HL-60/S4 (cell line): ENCODE results near the gene TMEM131L.
"Not testable (repeated sequence)": the region's sequence is repeated elsewhere in the genome, so short reads cannot be mapped to it uniquely, and the experiment has no call there.

Experiments used
- in situ Hi-C: fragments of 300-500 bp; cut with MboI; formaldehyde crosslinking; loops from 2 replicates; pipeline ENCODE4 v1.14.3; 2022; ENCODE audit warnings: low sequenced_read_pairs

TMEM131L gene

DNA sequence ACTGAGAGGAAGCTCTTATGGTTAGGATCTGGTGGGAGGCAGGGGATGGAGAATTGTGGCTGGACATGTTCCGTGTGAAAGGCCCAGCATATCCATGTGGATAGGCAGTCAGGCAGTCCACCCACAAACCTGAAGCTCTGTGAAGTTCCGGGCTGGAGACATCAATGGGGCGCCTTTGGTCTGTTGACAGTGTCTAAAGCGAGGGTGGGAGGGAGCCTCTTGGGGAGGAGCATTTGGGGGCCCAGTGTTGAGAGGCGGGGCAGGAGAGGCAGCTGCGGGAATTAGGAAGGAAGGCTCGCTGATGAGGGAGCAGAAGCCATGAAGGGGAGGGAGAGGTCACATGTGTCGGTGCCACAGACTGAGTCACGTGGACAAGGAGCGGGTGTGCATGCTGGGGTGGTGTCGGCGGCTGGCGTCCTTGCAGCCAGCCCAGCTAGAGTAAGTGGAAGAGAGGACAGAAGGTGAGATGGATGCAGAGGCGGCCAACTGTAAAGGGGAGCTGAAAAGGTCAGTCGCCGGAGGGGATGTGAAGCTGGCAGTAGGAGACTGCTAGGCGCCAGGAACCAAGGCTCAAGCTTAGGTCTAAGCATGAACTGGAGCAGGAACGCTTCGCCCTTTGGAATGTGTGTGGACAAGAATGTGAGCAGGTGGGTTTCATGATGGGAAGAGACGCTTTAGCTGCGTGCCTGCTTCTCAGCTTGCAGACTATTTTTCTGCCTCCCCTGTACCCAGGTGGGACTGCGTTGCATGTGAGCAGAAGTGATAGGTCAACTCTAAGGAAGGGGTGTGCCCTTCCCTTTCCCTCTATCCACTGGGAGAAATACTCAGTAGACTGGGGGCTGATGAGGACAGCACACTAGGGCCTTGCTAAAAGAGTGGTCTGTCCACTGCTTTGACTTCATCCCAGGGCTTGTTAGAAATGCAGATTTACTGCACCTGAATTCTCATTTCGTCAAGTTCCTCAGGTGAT is 174.0 kb downstream of the TMEM131L start:
- in situ Hi-C loops: loop anchor here (10.0 to 25.0 kb wide), 2 partner anchors 115 to 503 kb away; no protein-coding TSS in a partner anchor

DNA sequence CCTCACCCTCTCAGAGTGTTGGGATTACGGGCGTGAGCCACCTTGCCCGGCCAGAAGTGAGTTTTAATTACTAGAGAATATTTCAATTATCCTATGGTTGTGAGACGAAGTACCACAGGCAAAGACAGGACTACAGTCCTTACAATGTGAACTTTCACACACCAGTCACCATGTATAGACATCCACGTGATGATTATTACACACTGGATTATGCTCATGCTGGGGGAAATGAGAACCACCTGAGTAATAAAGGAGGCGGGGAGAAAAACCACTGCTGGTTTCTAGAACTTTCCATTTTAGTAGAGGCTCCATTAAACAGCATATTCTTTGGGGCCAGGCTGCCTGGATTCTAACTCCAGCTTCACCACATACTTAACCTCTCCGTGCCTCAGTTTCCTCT is 175.4 kb downstream of the TMEM131L start:
- in situ Hi-C loops: loop anchor here (25.0 kb wide), 1 partner anchor 504 kb away; no protein-coding TSS in a partner anchor

DNA sequence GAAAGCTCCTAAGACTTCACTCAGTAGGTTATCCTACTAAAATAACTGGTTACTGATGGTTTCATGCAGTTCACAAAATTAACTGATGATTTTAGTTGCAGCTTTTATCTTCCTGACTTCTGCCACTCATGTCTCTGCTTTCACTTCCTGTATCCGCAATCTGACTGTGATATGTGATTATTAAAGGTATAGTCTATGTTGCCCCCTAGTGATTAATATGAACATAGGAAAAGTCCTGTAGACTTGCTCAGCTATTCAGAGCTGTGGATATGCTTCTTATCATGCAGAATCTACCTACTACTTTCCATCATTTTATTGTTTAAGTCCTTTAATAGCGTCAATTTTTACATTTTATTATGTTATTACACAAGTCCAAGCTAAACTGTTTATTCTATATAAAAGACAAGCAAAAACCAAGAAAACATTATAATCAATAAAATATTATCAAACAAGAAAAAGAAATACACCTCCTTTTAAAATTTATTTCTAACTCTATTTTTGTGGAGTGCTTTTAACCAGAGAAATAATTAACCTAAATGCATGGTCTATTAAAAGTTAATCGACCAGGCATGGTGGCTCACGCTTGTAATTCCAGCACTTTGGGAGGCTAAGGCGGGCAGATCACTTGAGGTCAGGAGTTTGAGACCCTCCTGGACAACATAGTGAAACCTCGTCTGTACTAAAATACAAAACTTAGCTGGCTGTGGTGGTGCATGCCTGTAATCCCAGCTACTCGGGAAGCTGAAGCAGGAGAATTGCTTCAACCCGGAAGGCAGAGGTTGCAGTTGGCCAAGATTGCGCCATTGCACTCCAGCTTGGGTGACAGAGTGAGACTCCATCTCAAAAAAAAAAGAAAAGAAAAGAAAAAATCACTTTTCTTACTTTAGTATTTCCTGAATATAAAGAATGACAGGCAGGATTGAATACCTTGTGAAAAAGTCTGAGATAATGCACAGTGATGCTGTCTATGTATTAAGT is 177.5 kb downstream of the TMEM131L start:
- in situ Hi-C loops: loop anchor here (25.0 kb wide), 1 partner anchor 506 kb away; no protein-coding TSS in a partner anchor

DNA sequence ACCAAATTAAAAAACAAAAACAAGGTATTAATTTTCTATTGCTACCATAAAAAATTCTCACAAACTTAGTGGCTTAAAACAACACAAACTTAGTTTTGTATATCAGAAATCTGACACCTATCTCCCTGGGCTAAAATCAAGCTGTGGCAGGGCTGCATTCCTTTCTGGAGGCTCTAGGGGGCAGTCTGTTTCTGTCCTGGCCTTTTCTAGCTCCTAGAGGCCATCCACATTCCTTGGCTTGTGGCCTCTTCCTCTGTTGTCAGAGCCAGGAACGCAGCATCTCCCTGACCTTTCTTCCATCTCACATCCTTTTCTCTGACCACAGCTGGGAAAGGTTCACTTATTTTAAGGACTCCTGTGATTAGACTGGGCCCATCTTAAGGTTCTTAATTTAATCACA is 179.0 kb downstream of the TMEM131L start:
- in situ Hi-C loops: loop anchor here (25.0 kb wide), 1 partner anchor 508 kb away; no protein-coding TSS in a partner anchor

DNA sequence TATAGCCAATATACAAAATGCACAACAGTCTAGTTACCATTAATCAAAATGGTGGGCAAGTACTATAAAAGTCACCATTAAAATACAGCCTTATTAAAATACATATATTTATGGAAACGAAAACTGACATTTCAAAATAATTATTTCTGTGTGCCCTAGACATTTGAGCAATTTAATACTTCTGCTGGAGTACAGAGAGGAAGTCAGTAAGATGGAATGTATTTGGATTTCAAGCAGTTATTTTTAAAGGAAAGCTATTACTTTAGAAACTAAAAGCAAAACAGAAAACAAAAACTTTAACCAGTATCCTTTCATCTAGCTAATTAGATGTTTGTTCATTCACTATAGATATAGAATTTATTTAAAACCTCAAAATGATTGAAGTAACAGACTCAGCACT is 180.1 kb downstream of the TMEM131L start:
- in situ Hi-C loops: loop anchor here (25.0 kb wide), 1 partner anchor 509 kb away; no protein-coding TSS in a partner anchor

DNA sequence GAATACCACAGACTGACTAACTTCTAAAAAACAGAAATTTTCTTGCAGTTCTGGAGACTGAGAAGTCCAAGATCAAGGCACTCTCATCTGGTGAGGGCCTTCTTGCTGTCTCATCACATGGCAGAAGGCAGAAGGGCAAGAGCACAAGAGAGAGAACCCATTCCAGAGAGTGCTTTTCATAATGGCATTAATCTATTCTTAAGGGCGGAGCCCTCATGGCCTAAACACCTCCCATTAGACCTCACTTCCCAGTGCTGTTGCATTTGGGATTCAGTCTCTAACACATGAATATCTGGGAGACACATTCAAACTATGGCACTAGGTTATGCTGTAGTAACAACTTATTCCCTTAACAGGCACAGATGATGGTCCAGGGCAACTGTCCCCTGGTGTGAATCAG is 180.8 kb downstream of the TMEM131L start:
- in situ Hi-C loops: loop anchor here (25.0 kb wide), 1 partner anchor 510 kb away; no protein-coding TSS in a partner anchor

DNA sequence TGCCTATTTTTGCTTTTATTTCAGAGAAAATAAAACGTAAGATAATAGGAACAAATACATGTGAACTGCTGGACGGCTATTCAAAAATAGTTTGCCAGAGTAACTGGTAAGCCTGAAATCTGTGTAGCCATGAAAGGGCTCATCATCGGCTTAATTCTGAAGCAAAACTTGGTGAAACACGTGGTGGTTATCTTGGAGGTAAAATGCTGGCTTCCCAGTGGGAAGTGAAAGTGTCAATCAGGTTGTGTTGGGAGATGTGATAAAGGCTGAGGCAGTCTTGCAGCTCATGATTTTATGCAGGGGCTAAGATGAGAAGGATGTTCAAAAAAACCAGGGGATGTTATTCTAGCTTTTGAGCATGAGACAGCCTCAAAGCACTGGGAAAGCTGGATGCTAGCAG is 181.8 kb downstream of the TMEM131L start:
- in situ Hi-C loops: loop anchor here (25.0 kb wide), 1 partner anchor 511 kb away; no protein-coding TSS in a partner anchor

DNA sequence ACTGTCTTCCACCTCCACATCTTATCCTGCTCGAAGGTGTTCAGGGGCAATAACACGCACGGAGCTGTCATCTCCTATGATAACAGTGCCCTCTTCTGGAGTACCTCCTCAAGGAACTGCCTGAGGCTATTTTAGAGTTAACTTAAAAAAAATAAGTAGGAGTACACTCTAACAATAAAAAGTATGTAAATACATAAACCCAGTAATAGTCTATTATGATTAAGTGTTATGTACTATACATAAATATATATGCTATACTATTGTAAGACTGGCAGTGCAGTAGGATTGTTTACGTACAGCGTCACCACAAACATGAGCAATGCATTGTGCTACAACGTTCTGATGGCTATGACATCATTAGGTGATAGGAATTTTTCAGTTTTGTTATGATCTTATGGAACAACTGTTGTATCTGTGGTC is 183.4 kb downstream of the TMEM131L start:
- in situ Hi-C loops: loop anchor here (25.0 kb wide), 1 partner anchor 512 kb away; no protein-coding TSS in a partner anchor

DNA sequence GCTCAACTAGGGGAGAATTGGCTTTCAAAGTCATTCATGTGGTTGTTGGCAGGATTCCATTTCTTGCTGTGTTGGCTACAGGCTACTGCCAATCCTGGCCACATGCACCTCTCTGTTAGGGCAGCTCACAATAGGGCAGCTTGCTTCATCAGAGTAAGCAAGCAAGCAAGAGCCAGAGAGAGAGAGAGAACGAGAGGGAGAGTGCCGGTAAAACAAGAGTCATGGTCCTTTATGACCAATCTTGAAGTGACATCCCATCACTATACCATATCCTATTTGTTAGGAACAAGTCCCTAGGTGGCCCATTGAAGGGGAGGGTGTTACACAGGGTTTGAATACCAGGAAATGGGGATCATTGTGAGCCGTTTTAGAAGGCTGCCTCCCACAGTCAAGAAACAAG is 185.0 kb downstream of the TMEM131L start:
- in situ Hi-C loops: no loop called here

DNA sequence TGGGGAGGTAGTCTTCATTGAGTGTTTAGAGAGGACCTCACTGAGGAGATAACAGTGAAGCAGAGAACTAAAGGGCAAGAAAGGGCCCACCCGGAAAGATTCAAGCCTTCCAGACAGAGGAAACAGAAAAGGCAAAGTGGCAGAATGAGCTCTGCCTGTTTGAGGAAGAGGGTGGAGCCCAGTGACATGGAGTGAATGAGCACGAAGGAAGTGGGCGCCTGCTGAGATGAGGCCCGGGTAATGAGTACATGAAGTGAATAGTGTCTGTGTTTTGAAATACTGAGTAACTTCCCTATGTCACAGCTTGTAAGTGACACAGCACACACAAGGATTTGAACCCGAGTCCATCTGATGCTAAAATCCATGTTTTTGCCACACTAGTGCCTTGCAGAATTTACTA is 185.4 kb downstream of the TMEM131L start:
- in situ Hi-C loops: no loop called here

DNA sequence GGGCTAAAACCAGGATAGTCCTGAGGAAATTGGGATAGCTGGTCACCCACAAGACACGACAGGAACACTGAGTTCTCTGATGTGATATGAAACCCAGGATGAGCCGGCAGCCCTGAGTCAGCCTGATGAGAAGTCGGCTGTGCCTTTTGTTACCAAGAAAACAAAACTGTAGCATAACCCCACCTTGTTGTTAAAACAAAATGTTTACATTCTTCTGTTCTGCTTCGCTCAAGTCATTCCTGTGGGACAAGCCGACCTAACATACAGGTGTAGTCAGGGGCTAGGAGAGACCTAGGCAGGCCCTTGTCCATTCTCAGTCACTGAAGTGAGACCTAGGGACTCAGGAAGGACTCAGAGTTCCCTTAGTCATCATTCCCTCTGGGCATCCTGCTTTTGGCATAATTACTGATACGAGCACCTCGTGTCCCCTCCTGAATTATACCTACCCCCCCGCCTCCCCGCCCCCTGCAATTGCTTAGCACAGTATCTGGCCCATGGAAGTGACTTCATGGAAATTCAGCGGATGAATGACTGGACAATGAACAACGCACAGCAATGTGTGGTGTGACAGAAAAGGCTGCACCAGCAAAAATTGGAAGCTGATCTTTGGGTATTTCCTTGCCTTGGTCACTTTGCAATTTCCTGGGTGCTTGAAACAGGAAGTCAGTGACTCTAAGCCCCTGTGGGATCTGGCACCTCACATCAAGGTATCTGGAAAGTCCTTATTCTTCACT is 186.1 kb downstream of the TMEM131L start:
- in situ Hi-C loops: no loop called here

DNA sequence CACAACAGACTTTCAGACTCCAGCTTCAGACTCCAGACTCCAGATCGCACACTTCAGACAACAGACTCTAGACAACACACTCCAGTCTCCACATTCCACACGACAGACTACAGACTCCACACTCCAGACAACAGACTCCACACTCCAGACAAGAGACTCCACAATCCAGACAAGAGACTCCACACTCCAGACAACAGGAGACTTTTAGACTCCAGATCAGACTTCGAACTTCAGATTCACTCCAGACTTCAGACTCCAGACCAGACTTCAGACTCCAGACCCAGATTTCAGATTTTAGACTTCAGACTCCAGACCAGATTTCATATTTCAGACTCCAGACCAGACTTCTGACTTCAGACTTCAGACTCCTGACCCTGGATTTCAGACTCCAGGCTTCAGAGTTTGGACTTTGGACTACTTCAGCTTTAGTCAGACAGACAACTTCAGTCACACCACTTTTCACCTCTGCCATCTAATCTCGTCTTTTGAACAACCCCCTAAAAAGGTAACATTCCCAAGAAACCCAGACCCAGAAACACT is 188.9 kb downstream of the TMEM131L start:
- in situ Hi-C loops: no loop called here

DNA sequence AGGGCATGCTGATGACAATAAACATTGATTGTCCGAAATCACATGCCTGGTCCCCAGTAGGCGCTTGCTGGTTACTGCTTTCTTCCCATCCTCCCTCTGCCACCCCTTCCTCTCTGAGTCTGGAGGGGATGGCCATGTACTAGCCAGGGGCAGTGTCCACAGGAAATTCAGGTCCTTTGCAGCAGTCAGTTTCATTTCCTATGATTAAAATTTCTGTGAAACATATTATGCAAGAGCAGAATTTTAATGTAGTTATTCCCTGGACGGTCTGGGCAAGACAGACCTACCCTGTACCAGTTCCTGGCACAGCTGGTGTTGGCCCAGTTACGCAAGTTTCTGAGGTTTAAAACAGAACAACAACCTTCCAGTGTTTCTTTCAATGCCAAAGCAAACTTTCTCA is 189.8 kb downstream of the TMEM131L start:
- in situ Hi-C loops: no loop called here

DNA sequence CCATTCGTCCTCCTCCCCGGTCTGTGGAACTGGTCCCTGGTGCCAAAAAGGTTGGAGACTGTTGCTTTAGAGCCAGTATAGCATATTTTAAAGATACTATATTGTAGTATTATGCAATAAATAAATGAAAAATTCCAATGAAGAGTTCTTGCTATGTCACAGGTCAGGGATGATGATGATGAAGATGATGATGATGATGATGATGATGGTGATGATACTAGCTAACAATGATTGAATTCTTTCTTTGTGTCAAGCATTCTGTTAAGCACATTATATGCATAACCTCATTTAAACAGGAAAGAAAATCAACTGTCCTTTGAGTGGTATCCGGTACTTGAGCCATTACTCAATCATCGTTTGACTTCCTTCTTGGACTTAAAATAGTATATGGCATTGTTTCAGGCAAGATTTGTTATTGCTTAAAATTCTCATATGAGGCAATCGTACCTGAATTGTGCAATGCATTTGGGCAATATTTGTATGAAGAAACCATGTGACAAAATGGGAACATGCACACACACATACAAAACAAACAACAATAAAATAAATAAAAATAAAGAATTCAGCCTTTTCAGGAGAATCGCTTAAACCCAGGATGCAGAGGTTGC is 195.2 kb downstream of the TMEM131L start:
- in situ Hi-C loops: no loop called here

DNA sequence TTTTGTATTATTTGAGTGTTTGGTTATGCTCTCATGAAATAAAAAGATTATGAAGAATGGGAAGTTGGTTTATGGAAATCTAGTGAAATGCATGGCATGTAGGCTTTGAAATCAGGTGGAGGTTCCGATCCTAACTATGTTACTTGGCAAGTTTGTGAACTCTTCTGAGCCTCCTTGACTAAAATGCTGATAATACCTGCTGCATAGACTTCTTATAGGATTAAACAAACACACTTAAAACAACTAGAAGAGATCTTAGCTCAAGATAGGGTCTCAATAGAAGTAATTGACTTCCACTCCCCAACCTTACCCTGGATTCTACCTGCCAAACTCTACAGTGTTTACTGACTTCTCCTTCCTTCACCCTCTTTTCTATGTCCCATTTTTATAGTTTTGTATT is 195.7 kb downstream of the TMEM131L start:
- in situ Hi-C loops: no loop called here

DNA sequence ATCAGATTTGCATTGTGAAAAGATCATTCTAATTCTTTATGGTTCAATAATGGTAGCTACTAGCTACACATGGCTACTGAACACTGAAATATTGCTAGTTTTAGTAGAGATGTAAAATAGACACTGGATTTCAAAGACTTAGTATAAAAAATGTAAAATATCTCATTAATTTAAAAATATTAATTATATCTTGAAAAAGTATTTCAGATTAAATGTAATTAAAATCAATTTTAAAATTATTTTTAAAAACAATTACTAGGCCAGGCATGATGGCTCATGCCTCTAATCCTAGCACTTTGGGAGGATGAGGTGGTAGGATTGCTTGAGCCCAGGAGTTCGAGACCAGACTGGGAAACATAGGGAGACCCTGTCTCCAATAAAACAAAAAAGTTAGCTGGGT is 197.5 kb downstream of the TMEM131L start:
- in situ Hi-C loops: no loop called here

DNA sequence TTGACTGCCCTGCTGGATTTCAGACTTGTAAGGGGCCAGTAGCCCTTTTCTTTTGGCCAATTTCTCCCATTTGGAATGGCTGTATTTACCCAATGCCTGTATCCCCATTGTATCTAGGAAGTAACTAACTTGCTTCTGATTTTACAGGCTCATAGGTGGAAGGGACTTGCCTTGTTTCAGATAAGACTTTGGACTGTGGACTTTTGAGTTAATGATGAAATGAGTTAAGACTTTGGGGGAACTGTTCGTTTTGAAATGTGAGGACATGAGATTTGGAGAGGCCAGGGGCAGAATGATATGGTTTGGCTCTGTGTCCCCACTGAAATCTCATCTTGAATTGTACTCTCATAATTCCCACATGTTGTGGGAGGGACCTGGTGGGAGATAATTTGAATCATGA is 200.3 kb downstream of the TMEM131L start:
- in situ Hi-C loops: not testable (repeated sequence)

DNA sequence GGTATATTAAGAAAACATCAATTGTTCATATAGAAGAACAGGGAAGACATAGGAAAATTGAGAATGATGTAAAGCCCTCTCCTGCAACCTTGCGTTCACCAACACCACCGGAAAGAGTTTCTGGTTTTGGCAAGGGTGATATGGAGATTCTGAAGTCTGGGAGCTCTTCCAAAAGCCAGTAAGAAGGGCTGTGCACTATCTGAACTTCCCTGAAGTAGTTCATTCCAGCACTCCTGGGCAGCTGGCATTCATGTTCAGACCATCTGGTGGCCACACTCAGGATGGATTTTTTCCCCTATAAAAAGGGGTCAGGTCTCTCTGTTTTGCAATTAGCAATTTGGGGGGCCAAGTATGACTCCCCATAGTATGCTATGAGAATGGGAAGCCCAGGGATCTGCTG is 202.5 kb downstream of the TMEM131L start:
- in situ Hi-C loops: no loop called here

DNA sequence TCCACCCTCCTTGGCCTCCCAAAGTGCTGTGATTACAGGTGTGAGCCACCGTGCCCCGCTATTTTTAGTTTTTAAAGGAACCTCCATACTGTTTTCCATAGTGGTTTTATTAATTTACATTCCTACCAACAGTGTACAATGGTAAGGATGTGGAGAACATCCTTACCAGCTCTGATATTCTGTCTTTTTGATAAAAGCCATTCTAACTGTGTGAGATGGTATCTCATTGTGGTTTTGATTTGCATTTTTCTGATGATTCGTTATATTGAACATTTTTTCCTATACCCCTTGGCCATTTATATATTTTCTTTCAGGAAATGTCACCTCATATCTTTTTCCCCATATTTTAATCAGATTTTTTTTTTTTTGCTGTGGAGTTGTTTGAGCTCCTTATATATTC is 203.7 kb downstream of the TMEM131L start:
- in situ Hi-C loops: no loop called here

DNA sequence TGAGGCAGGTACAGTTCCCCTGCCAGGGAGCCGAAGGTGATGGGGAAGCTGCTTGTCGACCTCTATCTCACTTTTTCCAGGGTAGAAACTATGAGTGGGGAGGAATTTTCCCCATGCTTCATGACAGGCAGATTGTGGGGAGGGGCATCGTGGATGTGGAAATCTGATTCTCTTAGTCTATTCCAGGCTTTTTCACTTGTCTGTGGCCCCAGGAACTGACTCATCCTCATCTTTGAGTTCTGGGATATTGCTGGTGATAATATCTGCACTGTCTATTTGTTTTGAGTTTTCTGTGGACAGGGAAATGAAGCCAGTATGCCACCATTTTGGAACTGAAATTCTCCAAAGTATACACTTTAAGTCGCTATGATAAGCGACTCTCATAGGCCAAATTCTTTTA is 210.3 kb downstream of the TMEM131L start:
- in situ Hi-C loops: no loop called here
